IMR-90 (cell line): ENCODE measurements around the gene PHC2. TPM values are rescaled to one million over a fixed set of nuclear protein-coding genes. Genes with fewer than 3 reads are reported as not detected.
A peak's percentile ranks its signal among the peaks of the same experiment; 100 is the strongest.

Source experiments
- ATAC-seq: fragments of 200-7000 bp; cut with Tn5 transposase; 2 replicates; pipeline ENCODE4 v1.9.1; 2020; ENCODE audit warnings: low read depth, mild to moderate bottlenecking, moderate library complexity
- Bru-seq: library from RNA; stranded (reverse); fragments of 400-500 nt; gene quantifications from one replicate; lab custom pipeline; 2021; lab: Mats Ljungman, UMichigan
- BruChase-seq, 2 experiments: library from RNA; stranded (reverse); fragments of 400-500 nt; gene quantifications; one replicate each; lab custom pipeline; 2021; lab: Mats Ljungman, UMichigan
- BruUV-seq: library from RNA; stranded (reverse); fragments of 400-500 nt; replicated peaks from 2 replicates; lab custom pipeline; 2021; lab: Mats Ljungman, UMichigan
- CTCF ChIA-PET: fragments of 300-600 bp; formaldehyde crosslinking; extraction: SDS; loops from one replicate; lab custom pipeline; 2021; ENCODE audit warnings: antibody characterized with exemption; lab: Yijun Ruan, JAX
- POLR2A ChIA-PET: fragments of 300-600 bp; sonication (Branson Sonifier 250); formaldehyde crosslinking; loops from one replicate; lab custom pipeline; 2022; ENCODE audit warnings: antibody characterized with exemption; ENCODE audit not compliant: unreplicated experiment; lab: Charles Lee
- DNase-seq: peaks from one replicate; pipeline ENCODE4 v3.0.0; 2013
- H2AFZ ChIP-seq: replicated peaks from 2 replicates; pipeline ENCODE3; 2013; ENCODE audit warnings: low read length, mild to moderate bottlenecking; ENCODE audit not compliant: poor library complexity
- H2AK5ac ChIP-seq: 2 replicates; pipeline ENCODE4 v1.6.1; 2013; ENCODE audit warnings: low read depth, low read length, inconsistent platforms
- H2AK9ac ChIP-seq: replicated peaks from 2 replicates; pipeline ENCODE3; 2013; ENCODE audit warnings: mild to moderate bottlenecking, low read depth, low read length, moderate library complexity; ENCODE audit not compliant: poor library complexity
- H2BK120ac ChIP-seq: 2 replicates; pipeline ENCODE4 v1.6.1; 2013; ENCODE audit warnings: low read depth, low read length, inconsistent platforms
- H2BK15ac ChIP-seq: 3 replicates; pipeline ENCODE4 v1.6.1; 2013; ENCODE audit warnings: low read depth, low read length, inconsistent platforms
- H2BK20ac ChIP-seq: 2 replicates; pipeline ENCODE4 v1.6.1; 2013; ENCODE audit warnings: low read depth, mild to moderate bottlenecking, inconsistent platforms, low read length, moderate library complexity
- H2BK5ac ChIP-seq: 2 replicates; pipeline ENCODE4 v1.6.1; 2013; ENCODE audit warnings: mild to moderate bottlenecking, low read depth, low read length, inconsistent platforms; ENCODE audit not compliant: poor library complexity, severe bottlenecking
- H3K14ac ChIP-seq: replicated peaks from 2 replicates; pipeline ENCODE4 v1.6.1; 2013; ENCODE audit warnings: low read depth, low read length, inconsistent platforms
- H3K18ac ChIP-seq: 2 replicates; pipeline ENCODE4 v1.6.1; 2013; ENCODE audit warnings: low read depth, low read length, control low read depth
- H3K23ac ChIP-seq: 2 replicates; pipeline ENCODE4 v1.6.1; 2013; ENCODE audit warnings: low read depth, low read length, inconsistent platforms
- H3K27ac ChIP-seq: 2 replicates; pipeline ENCODE4 v1.5.1; 2013; ENCODE audit warnings: mild to moderate bottlenecking, control low read depth, low read length; ENCODE audit not compliant: insufficient read depth
- H3K27me3 ChIP-seq: 2 replicates; pipeline ENCODE4 v1.6.1; 2013; ENCODE audit warnings: low read length; ENCODE audit not compliant: control insufficient read depth, insufficient read depth
- H3K36me3 ChIP-seq: 2 replicates; pipeline ENCODE4 v1.6.1; 2013; ENCODE audit warnings: low read length, mixed read lengths; ENCODE audit not compliant: control insufficient read depth, insufficient read depth
- H3K4ac ChIP-seq: 2 replicates; pipeline ENCODE4 v1.6.1; 2013; ENCODE audit warnings: low read depth, low read length, inconsistent platforms
- H3K4me1 ChIP-seq: 2 replicates; pipeline ENCODE4 v1.6.1; 2013; ENCODE audit warnings: low read length, mixed read lengths; ENCODE audit not compliant: control insufficient read depth, insufficient read depth
- H3K4me2 ChIP-seq: 2 replicates; pipeline ENCODE4 v1.6.1; 2013; ENCODE audit warnings: low read depth, mild to moderate bottlenecking, control low read depth, low read length, moderate library complexity
- H3K4me3 ChIP-seq: 2 replicates; pipeline ENCODE4 v1.5.1; 2013; ENCODE audit warnings: low read depth, mild to moderate bottlenecking, control low read depth, low read length, moderate library complexity; ENCODE audit not compliant: insufficient read depth
- H3K56ac ChIP-seq: 2 replicates; pipeline ENCODE4 v1.6.1; 2013; ENCODE audit warnings: low read length, inconsistent platforms; ENCODE audit not compliant: insufficient read depth; ENCODE audit errors: extremely low read depth
- H3K79me1 ChIP-seq, 2 experiments: 2 replicates each; pipeline ENCODE4 v1.6.1; 2013; ENCODE audit warnings: low read length in 2 of 2, inconsistent platforms in 1 of 2, low read depth in 1 of 2
- H3K9ac ChIP-seq: 2 replicates; pipeline ENCODE4 v1.6.1; 2013; ENCODE audit warnings: low read depth, low read length, control low read depth
- H3K9me1 ChIP-seq: 2 replicates; pipeline ENCODE4 v1.6.1; 2013; ENCODE audit warnings: low read length, inconsistent platforms; ENCODE audit not compliant: insufficient read depth
- H3K9me3 ChIP-seq: 2 replicates; pipeline ENCODE4 v1.6.1; 2013; ENCODE audit warnings: low read length; ENCODE audit not compliant: control insufficient read depth, insufficient read depth
- H4K20me1 ChIP-seq: 2 replicates; pipeline ENCODE4 v1.6.1; 2013; ENCODE audit warnings: low read length, inconsistent platforms; ENCODE audit not compliant: insufficient read depth
- H4K5ac ChIP-seq: 2 replicates; pipeline ENCODE4 v1.6.1; 2013; ENCODE audit warnings: mild to moderate bottlenecking, low read depth, low read length, control low read depth
- H4K8ac ChIP-seq, 2 experiments: 2 replicates each; pipeline ENCODE4 v1.6.1; 2013; ENCODE audit warnings: low read depth in 2 of 2, low read length in 2 of 2, control low read depth in 1 of 2, inconsistent platforms in 1 of 2
- H4K91ac ChIP-seq: 2 replicates; pipeline ENCODE4 v1.6.1; 2013; ENCODE audit warnings: low read depth, low read length, inconsistent platforms; ENCODE audit not compliant: insufficient read depth
- CTCF ChIP-seq: conservative IDR thresholded peaks from 2 replicates; pipeline ENCODE4 v1.5.1; 2012; ENCODE audit warnings: mild to moderate bottlenecking, low read depth, low read length, improper control_type of control experiment
- FOS ChIP-seq: fragments of 150-350 bp; IDR thresholded peaks from 2 replicates; pipeline ENCODE4 v1.6.1; 2016; ENCODE audit warnings: low read depth, low read length
- MAZ ChIP-seq: IDR thresholded peaks from 2 replicates; pipeline ENCODE4 v1.6.1; 2012; ENCODE audit warnings: low read depth, mild to moderate bottlenecking, low read length, improper control_type of control experiment, moderate library complexity, borderline replicate concordance
- RCOR1 ChIP-seq: IDR thresholded peaks from 2 replicates; pipeline ENCODE4 v1.6.1; 2012; ENCODE audit warnings: mild to moderate bottlenecking, low read length, improper control_type of control experiment; ENCODE audit not compliant: insufficient replicate concordance
- USF2 ChIP-seq: fragments of 150-350 bp; IDR thresholded peaks from 2 replicates; pipeline ENCODE4 v1.6.1; 2017; ENCODE audit warnings: mild to moderate bottlenecking, antibody characterized with exemption, low read length, low read depth
- whole genome bisulfite sequencing, 2 experiments: methylation state at CpG; one replicate each; pipeline versions ENCODE4 v1.1.5 to v1.1.7; 2013; ENCODE audit warnings: missing lambda C conversion rate in 2 of 2; ENCODE audit not compliant: insufficient read length in 1 of 2; ENCODE audit errors: extremely low coverage in 2 of 2; 5-methylcytosine and 5-hydroxymethylcytosine counted together
- dilution Hi-C: fragments of 300-500 bp; cut with HindIII; formaldehyde crosslinking; loops from one replicate; pipeline ENCODE4 v1.14.3; 2018; ENCODE audit warnings: low sequenced_read_pairs; ENCODE audit not compliant: unreplicated experiment
- in situ Hi-C: fragments of 300-500 bp; cut with MboI; formaldehyde crosslinking; loops from 3 replicates; pipeline ENCODE4 v1.14.3; 2019; ENCODE audit warnings: low sequenced_read_pairs, inconsistent platforms, mixed read lengths
- intact Hi-C: fragments of 100-400 bp; cut with micrococcal nuclease; formaldehyde crosslinking; loops from 2 replicates; pipeline ENCODE4 v1.10.0; 2022
- long read RNA-seq: library from polyadenylated mRNA; unstranded; transcript quantifications from one replicate; pipeline ENCODE4 v2.0.0, GENCODE V29; 2021; ENCODE audit not compliant: unreplicated experiment
- polyA plus RNA-seq, 3 experiments: library from polyadenylated mRNA; depleted of rRNA; stranded (reverse); fragments of >200 nt; gene quantifications; 2 replicates each; pipeline ENCODE4 v1.2.3, GENCODE V29; 2012; ENCODE audit warnings: low replicate concordance in 1 of 3
- total RNA-seq: library from RNA; depleted of rRNA; stranded (reverse); fragments of >200 nt; gene quantifications from 2 replicates; pipeline ENCODE4 v1.2.3, GENCODE V29; 2012; rRNA removed

Gene PHC2
- total RNA-seq (43.3 and 46.4 TPM in 2 replicates), polyA plus RNA-seq (2012; rRNA removed) (86.3 and 98.1 TPM in 2 replicates), Bru-seq, nascent RNA (percentile 97 among the genes with signal in this experiment), BruChase-seq, experiment 1, labeled RNA remaining after a 6-hour chase (percentile 72 among the genes with signal in this experiment), BruChase-seq, experiment 2, labeled RNA remaining after a 2-hour chase (percentile 78 among the genes with signal in this experiment)
- polyA plus RNA-seq (2012; cell fraction: cytosol; rRNA removed), result 91.9 and 128 TPM in 2 replicates
- 110 and 133 TPM in 2 replicates for polyA plus RNA-seq (2012; cell fraction: nucleus; rRNA removed; ENCODE audit: low replicate concordance)
- long read RNA-seq, transcript PHC2-202 (7 exons, 2,550 nt), result major isoform, 64 of 133 reads
- long read RNA-seq, partial matches to known transcripts, result 14 of 133 reads
- long read RNA-seq, other reads (novel, unspliced or antisense), result 54 of 133 reads

- H3K14ac ChIP-seq, result 0 out of 2 replicates have a peak within 1 kb of the TSS, but pooled peaks have one; percentile 71
- peak within 1 kb of the TSS; percentile 61 for H2AK9ac ChIP-seq
- 1% methylated on average over 20 of the region's 91 CpGs; no CpG with 5 or more reads in 1 of the 2 experiments for WGBS, 2 experiments
- peaks cover 9% of the 10 kb centered on the region for H3K9me1 ChIP-seq
- H3K4me3 ChIP-seq, result peak within 1 kb of the TSS; percentile 87
- peak within 1 kb of the TSS; percentile 93 for H2AFZ ChIP-seq
- H2AK5ac ChIP-seq, result peak within 1 kb of the TSS; percentile 54
- H2BK15ac ChIP-seq, result peak within 1 kb of the TSS; percentile 55; the same call in 2 of the 3 replicates
- dilution Hi-C loops, result no loop called here
- peak within 1 kb of the TSS; percentile 12; the same call in 1 of the 2 replicates for H2BK120ac ChIP-seq
- no peak within 1 kb of the TSS; the same call in 1 of the 2 replicates for H3K4ac ChIP-seq
- ATAC-seq, result peak; percentile 90
- H3K27me3 ChIP-seq, result no peaks in the 10 kb centered on the region
- no peaks in the 10 kb centered on the region for H3K36me3 ChIP-seq
- TF ChIP-seq MAZ, result peak; percentile 88; the same call in 1 of the 2 replicates
- TF ChIP-seq USF2, result peak; percentile 97
- no peak for TF ChIP-seq RCOR1
- TF ChIP-seq CTCF, result peak; percentile 45
- peak; percentile 27; the same call in 1 of the 2 replicates for TF ChIP-seq FOS
- H2BK20ac ChIP-seq, result no peak within 1 kb of the TSS
- no peaks in the 10 kb centered on the region; the same call in 1 of the 2 replicates for H4K20me1 ChIP-seq
- BruUV-seq, result no TSS peak
- ChIA-PET CTCF (no interaction called here), POLR2A (no interaction called here)
- peak within 1 kb of the TSS in 1 of 2 experiments; percentile 64; a peak in 3 of 4 replicates for H4K8ac ChIP-seq
- peak; percentile 94 for DNase-seq
- in situ Hi-C loops, result loop anchor here (5.0 kb wide), 1 partner anchor 39 kb away; no protein-coding TSS in a partner anchor
- peak within 1 kb of the TSS; percentile 82 for H3K9ac ChIP-seq
- H4K5ac ChIP-seq, result peak within 1 kb of the TSS; percentile 7; the same call in 1 of the 2 replicates
- intact Hi-C loops, result loop anchor here (1.0 kb wide), 2 partner anchors 42 to 85 kb away; no protein-coding TSS in a partner anchor
- H3K56ac ChIP-seq, result no peak within 1 kb of the TSS
- H3K27ac ChIP-seq, result peak within 1 kb of the TSS; percentile 54
- peak within 1 kb of the TSS; percentile 27; the same call in 1 of the 2 replicates for H3K18ac ChIP-seq
- H3K9me3 ChIP-seq, result no peaks in the 10 kb centered on the region
- peak within 1 kb of the TSS; percentile 17 for H2BK5ac ChIP-seq
- H3K79me1 ChIP-seq, result peaks cover 8% of the 10 kb centered on the region in 2 experiments
- no peak within 1 kb of the TSS; the same call in 1 of the 2 replicates for H4K91ac ChIP-seq
- H3K23ac ChIP-seq, result peak within 1 kb of the TSS; percentile 56; the same call in 1 of the 2 replicates
- H3K4me1 ChIP-seq, result peaks cover 13% of the 10 kb centered on the region
- H3K4me2 ChIP-seq, result peak within 1 kb of the TSS; percentile 86
Observed at GRCh38 chr1:33430692-33431593, at the start of gene PHC2. TSS of gene PHC2 (minus strand) at chr1:33431095. CDS start at chr1:33375539, 55,556 bp downstream.
